Measurements from ENCODE around the gene KCNA2. TPM values are rescaled to one million over a fixed set of nuclear protein-coding genes. Genes with fewer than 3 reads are reported as not detected.

KCNA2 gene
- total RNA-seq = 0.12 TPM in 1 of 2 replicates, not detected in the other

DNA sequence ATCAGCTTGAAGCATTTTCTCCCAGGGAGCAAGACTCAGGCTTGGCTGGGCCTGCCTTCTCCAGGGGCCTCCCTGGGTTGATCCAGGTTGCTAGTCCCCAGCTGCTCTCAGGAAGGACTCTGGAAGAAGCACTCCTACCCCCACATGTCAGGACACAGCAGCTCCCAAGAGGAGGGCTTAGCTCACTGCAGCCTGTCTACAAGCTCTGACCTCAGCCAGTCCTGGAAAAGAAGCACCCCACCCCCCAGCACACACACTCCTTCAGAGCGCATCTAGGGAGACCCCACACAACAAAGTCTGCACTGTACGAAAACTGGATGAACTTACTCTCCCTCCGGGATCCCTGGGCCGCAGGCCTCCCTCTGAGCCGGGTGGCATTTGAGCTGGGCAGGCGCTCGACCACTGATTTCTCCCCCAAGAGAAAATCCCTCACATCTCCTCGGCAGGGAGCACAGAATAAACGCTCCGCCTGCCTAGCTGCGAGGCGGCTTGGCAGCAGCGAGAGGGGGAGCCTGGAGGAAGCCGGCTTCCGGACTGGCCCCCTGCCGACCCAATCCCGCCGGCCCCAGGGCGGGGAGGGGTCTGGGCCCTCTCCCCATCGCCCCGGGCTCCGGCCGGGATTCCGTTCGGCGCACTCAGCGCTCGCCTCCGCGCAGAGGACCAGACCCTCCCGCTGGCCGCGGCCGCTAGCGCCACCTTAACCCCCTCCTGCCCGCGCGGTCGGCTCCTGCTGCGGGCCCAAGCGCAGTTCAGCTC, at the start of gene KCNA2:
KCNA2 (minus strand) TSS at position 458 of the 756 bp plus-strand sequence. CDS start 1,576 bp downstream, outside the sequence.

Other genes with a start within 250 kb of the KCNA2 start
- gene SLC16A4, start 215.3 kb downstream of the KCNA2 start, total RNA-seq = 10.7 and 11.6 TPM in 2 replicates
- 131 and 138 TPM in 2 replicates for gene LAMTOR5, start 198.7 kb downstream of the KCNA2 start, total RNA-seq
- not detected in 2 replicates for gene PROK1, start 155.2 kb downstream of the KCNA2 start, total RNA-seq
- gene KCNA10, start 87.2 kb downstream of the KCNA2 start, total RNA-seq = not detected in 2 replicates
- not detected in 2 replicates for gene KCNA3, start 68.6 kb upstream of the KCNA2 start, total RNA-seq

All from pericardium fibroblast (primary cell).